K562 (cell line): ENCODE data around the gene SLFN14. TPM values are rescaled to one million over a fixed set of nuclear protein-coding genes. Genes with fewer than 3 reads are reported as not detected.

ENCODE experiments used
- ATAC-seq: fragments of 200-7000 bp; cut with Tn5 transposase; 3 replicates; pipeline ENCODE4 v1.9.1; 2020; ENCODE audit warnings: moderate library complexity
- BruUV-seq: library from RNA; stranded (reverse); fragments of 400-500 nt; replicated peaks from 2 replicates; lab custom pipeline; 2021; lab: Mats Ljungman, UMichigan
- CTCF ChIA-PET: fragments of 300-600 bp; formaldehyde crosslinking; extraction: SDS; loops from one replicate; lab custom pipeline; 2021; ENCODE audit warnings: low intra/inter-chr PET ratio; lab: Yijun Ruan, JAX
- POLR2A ChIA-PET: fragments of 300-600, 350-650 bp; sonication (Branson Sonifier 250); formaldehyde crosslinking; extraction: SDS; loops from one replicate; lab custom pipeline; 2021; ENCODE audit warnings: antibody characterized with exemption, inconsistent platforms; lab: Yijun Ruan, JAX
- DNase-seq, 4 experiments: peaks; one replicate each; pipeline versions ENCODE4 v3.0.0 to v3.0.0-alpha.2; 2011 to 2018; ENCODE audit warnings: low spot score in 3 of 4, mixed read lengths in 3 of 4; ENCODE audit errors: extremely low read depth in 1 of 4
- FAIRE-seq: peaks from 2 replicates; lab custom pipeline; 2011; peaks lifted over from hg19 to GRCh38; lab: Jason Lieb, UNC
- H2AFZ ChIP-seq: 2 replicates; pipeline ENCODE4 v1.6.0; 2011; ENCODE audit warnings: low read depth, low read length, control low read depth, inconsistent platforms
- H3K27ac ChIP-seq: fragments of 200-600 bp; 3 replicates; pipeline ENCODE4 v1.8.0; 2011; ENCODE audit warnings: low read depth, mild to moderate bottlenecking, control low read depth, inconsistent platforms, low read length, moderate library complexity, mixed read lengths; ENCODE audit errors: extremely low read depth
- H3K27me3 ChIP-seq, 2 experiments: fragments of 300-600 bp in 1 of 2; 2 replicates in 1 of 2; 3 replicates in 1 of 2; pipeline versions ENCODE4 v1.6.0 to v1.8.0; 2011; ENCODE audit warnings: inconsistent platforms in 2 of 2, low read length in 2 of 2, mild to moderate bottlenecking in 1 of 2, mixed read lengths in 1 of 2, moderate library complexity in 1 of 2; ENCODE audit not compliant: control insufficient read depth in 2 of 2, insufficient read depth in 2 of 2
- H3K36me3 ChIP-seq: fragments of 300-600 bp; 3 replicates; pipeline ENCODE4 v1.8.0; 2011; ENCODE audit warnings: mild to moderate bottlenecking, low read length, inconsistent platforms; ENCODE audit not compliant: control insufficient read depth, insufficient read depth
- H3K4me1 ChIP-seq, 2 experiments: fragments of 200-600 bp in 1 of 2; replicated peaks in 1 of 2; 2 replicates in 1 of 2; 3 replicates in 1 of 2; pipeline versions ENCODE4 v1.5.1 to v1.8.0; 2011; ENCODE audit warnings: inconsistent platforms in 2 of 2, low read length in 2 of 2, mild to moderate bottlenecking in 1 of 2, mixed read lengths in 1 of 2, moderate library complexity in 1 of 2; ENCODE audit not compliant: control insufficient read depth in 2 of 2, insufficient read depth in 2 of 2
- H3K4me2 ChIP-seq: 2 replicates; pipeline ENCODE4 v1.6.1; 2011; ENCODE audit warnings: low read length, control low read depth, inconsistent platforms, mixed read lengths; ENCODE audit not compliant: insufficient read depth
- H3K4me3 ChIP-seq: fragments of 200-600 bp; sonication (generic), shearing (Covaris generic); 2 replicates; pipeline ENCODE4 v1.5.1; 2016; ENCODE audit warnings: control low read depth, inconsistent platforms
- H3K79me2 ChIP-seq: fragments of 200-600 bp; 3 replicates; pipeline ENCODE4 v1.8.0; 2011; ENCODE audit warnings: low read length, inconsistent platforms; ENCODE audit not compliant: control insufficient read depth, insufficient read depth
- H3K9ac ChIP-seq, 2 experiments: 2 replicates each; pipeline versions ENCODE4 v1.6.0 to v1.6.1; 2011; ENCODE audit warnings: low read depth in 2 of 2, low read length in 2 of 2, control low read depth in 1 of 2, inconsistent platforms in 1 of 2, mild to moderate bottlenecking in 1 of 2, mixed read lengths in 1 of 2; ENCODE audit not compliant: insufficient read depth in 1 of 2
- H3K9me1 ChIP-seq: one replicate; pipeline ENCODE4 v1.6.0; 2011; ENCODE audit warnings: inconsistent platforms, mild to moderate bottlenecking, low read length, moderate library complexity; ENCODE audit not compliant: control insufficient read depth, insufficient read depth
- H3K9me3 ChIP-seq: replicated peaks from 2 replicates; pipeline ENCODE4 v1.5.1; 2011; ENCODE audit warnings: low read depth, low read length, inconsistent platforms; ENCODE audit not compliant: control insufficient read depth, insufficient read depth
- H4K20me1 ChIP-seq: replicated peaks from 2 replicates; pipeline ENCODE4 v1.6.1; 2011; ENCODE audit warnings: low read length, inconsistent platforms, mixed read lengths; ENCODE audit not compliant: control insufficient read depth, insufficient read depth
- CREBBP ChIP-seq: IDR thresholded peaks from one replicate; pipeline ENCODE4 v1.6.1; 2012; ENCODE audit warnings: low read depth, mild to moderate bottlenecking, control low read depth, inconsistent platforms, low read length
- NCOA4 ChIP-seq: fragments of 450-650 bp; IDR thresholded peaks from 2 replicates; pipeline ENCODE4 v1.6.1; 2018; ENCODE audit warnings: mild to moderate bottlenecking; ENCODE audit not compliant: partially characterized antibody
- RFX5 ChIP-seq: IDR thresholded peaks from 2 replicates; pipeline ENCODE4 v1.6.1; 2011; ENCODE audit warnings: low read depth, mild to moderate bottlenecking, improper control_type of control experiment, low read length
- ZNF518B ChIP-seq: fragments of 250-450 bp; sonication (Bioruptor Pico); IDR thresholded peaks from 2 replicates; pipeline ENCODE4 v1.5.0; 2021; ENCODE audit warnings: mild to moderate bottlenecking, moderate library complexity
- WGBS: fragments of 100-300 bp; shearing (Covaris generic); methylation state at CpG from one replicate; pipeline ENCODE4 v1.1.6; 2016; ENCODE audit warnings: low coverage, mixed read lengths; ENCODE audit not compliant: insufficient coverage; ENCODE audit errors: missing lambda C conversion rate; 5-methylcytosine and 5-hydroxymethylcytosine counted together
- in situ Hi-C: fragments of 300-500 bp; cut with MboI; formaldehyde crosslinking; loops from 4 replicates; pipeline ENCODE4 v1.15.0; 2018; ENCODE audit warnings: inconsistent platforms, mixed read lengths
- intact Hi-C: fragments of 100-400 bp; cut with micrococcal nuclease; formaldehyde crosslinking; loops from 2 replicates; pipeline ENCODE4 v1.14.2; 2022
- polyA plus RNA-seq, 8 experiments: library from polyadenylated mRNA; depleted of rRNA in 4 of 8; stranded (reverse) in 5 of 8; unstranded in 3 of 8; fragments of >200 nt; fragmentation: Nextera tagmentation in 2 of 8; fragmentation: Illumina TruSeq in 1 of 8; extraction: Ambion mirVana in 2 of 8; extraction: Trizol in 1 of 8; gene quantifications; 2 replicates each; pipeline versions ENCODE4 v1.2.1 to v1.2.3, GENCODE V29; 2011 to 2014; ENCODE audit warnings: inconsistent platforms in 1 of 8, missing spikeins in 1 of 8
- total RNA-seq, 7 experiments: library from RNA; depleted of rRNA in 6 of 7; stranded (reverse); fragments of >200 nt in 6 of 7; fragmentation: Illumina TruSeq in 2 of 7; extraction: Trizol in 2 of 7; gene quantifications; 2 replicates each; pipeline versions ENCODE4 v1.2.1 to v1.2.3, GENCODE V29; 2011 to 2021; ENCODE audit warnings: low replicate concordance in 1 of 7
- TF ChIP-seq, protein P1 (sequence below): IDR thresholded peaks from 2 replicates; pipeline ENCODE4 v1.6.1; 2011; ENCODE audit warnings: borderline replicate concordance, low read depth, mild to moderate bottlenecking, moderate library complexity, low read length; ENCODE audit not compliant: insufficient read depth, poor library complexity, severe bottlenecking
- TF ChIP-seq, protein P2 (sequence below), 2 experiments: fragments of 450-650 bp in 1 of 2; sonication (generic) in 1 of 2; formaldehyde crosslinking in 1 of 2; IDR thresholded peaks; 2 replicates each; pipeline versions ENCODE4 v1.7.1 to v1.9.0; 2016 to 2022; ENCODE audit warnings: inconsistent platforms in 1 of 2, mild to moderate bottlenecking in 1 of 2, missing genetic modification reagents in 1 of 2

The SLFN14 gene
- total and polyA plus RNA-seq, 9 of the 15 experiments (the other 6 are each of a cell fraction or from before 2014, with no cell fraction given) = 1.3 to 4.3 (median 3.1) TPM

GRCh38 chr17:35545150-35545549 is 15.5 kb downstream of the SLFN14 start:
- H3K79me2 ChIP-seq = no peaks in the 10 kb centered on the region
- ATAC-seq = no peak
- H4K20me1 ChIP-seq = no peaks in the 10 kb centered on the region
- no peak overlapping the region for H3K4me2 ChIP-seq
- in situ Hi-C loops (no loop called here), intact Hi-C loops (no loop called here)
- no peak for DNase-seq
- H3K27me3 ChIP-seq = no peaks in the 10 kb centered on the region
- no peak overlapping the region for H3K27ac ChIP-seq
- no TSS peak for BruUV-seq
- H2AFZ ChIP-seq = no peak overlapping the region
- H3K4me1 ChIP-seq = peaks cover 6 to 8% of the 10 kb centered on the region in 2 experiments; a peak in 3 of 5 replicates
- 30% methylated on average over 1 of the region's 1 CpG for WGBS
- CTCF ChIA-PET = no interaction called here
- POLR2A ChIA-PET = interaction anchor here (0.7 to 2.5 kb wide), 3 partner anchors 9 to 47 kb away, joined by 3 to 14 read pairs (median 4); partner anchors contain the start of gene SLFN14
- no peak overlapping the region for H3K9ac ChIP-seq
- no peak for FAIRE-seq
- H3K9me1 ChIP-seq = no peaks in the 10 kb centered on the region
- H3K9me3 ChIP-seq = no peaks in the 10 kb centered on the region
- no peaks in the 10 kb centered on the region; the same call in 2 of the 3 replicates for H3K36me3 ChIP-seq
- H3K4me3 ChIP-seq = no peak overlapping the region
- no peak for TF ChIP-seq ZNF518B (CRISPR knock-in tag)
- TF ChIP-seq, protein P1, sequence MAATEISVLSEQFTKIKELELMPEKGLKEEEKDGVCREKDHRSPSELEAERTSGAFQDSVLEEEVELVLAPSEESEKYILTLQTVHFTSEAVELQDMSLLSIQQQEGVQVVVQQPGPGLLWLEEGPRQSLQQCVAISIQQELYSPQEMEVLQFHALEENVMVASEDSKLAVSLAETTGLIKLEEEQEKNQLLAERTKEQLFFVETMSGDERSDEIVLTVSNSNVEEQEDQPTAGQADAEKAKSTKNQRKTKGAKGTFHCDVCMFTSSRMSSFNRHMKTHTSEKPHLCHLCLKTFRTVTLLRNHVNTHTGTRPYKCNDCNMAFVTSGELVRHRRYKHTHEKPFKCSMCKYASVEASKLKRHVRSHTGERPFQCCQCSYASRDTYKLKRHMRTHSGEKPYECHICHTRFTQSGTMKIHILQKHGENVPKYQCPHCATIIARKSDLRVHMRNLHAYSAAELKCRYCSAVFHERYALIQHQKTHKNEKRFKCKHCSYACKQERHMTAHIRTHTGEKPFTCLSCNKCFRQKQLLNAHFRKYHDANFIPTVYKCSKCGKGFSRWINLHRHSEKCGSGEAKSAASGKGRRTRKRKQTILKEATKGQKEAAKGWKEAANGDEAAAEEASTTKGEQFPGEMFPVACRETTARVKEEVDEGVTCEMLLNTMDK = no peak
- TF ChIP-seq CREBBP = no peak
- TF ChIP-seq, protein P2, sequence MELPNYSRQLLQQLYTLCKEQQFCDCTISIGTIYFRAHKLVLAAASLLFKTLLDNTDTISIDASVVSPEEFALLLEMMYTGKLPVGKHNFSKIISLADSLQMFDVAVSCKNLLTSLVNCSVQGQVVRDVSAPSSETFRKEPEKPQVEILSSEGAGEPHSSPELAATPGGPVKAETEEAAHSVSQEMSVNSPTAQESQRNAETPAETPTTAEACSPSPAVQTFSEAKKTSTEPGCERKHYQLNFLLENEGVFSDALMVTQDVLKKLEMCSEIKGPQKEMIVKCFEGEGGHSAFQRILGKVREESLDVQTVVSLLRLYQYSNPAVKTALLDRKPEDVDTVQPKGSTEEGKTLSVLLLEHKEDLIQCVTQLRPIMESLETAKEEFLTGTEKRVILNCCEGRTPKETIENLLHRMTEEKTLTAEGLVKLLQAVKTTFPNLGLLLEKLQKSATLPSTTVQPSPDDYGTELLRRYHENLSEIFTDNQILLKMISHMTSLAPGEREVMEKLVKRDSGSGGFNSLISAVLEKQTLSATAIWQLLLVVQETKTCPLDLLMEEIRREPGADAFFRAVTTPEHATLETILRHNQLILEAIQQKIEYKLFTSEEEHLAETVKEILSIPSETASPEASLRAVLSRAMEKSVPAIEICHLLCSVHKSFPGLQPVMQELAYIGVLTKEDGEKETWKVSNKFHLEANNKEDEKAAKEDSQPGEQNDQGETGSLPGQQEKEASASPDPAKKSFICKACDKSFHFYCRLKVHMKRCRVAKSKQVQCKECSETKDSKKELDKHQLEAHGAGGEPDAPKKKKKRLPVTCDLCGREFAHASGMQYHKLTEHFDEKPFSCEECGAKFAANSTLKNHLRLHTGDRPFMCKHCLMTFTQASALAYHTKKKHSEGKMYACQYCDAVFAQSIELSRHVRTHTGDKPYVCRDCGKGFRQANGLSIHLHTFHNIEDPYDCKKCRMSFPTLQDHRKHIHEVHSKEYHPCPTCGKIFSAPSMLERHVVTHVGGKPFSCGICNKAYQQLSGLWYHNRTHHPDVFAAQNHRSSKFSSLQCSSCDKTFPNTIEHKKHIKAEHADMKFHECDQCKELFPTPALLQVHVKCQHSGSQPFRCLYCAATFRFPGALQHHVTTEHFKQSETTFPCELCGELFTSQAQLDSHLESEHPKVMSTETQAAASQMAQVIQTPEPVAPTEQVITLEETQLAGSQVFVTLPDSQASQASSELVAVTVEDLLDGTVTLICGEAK (IDR thresholded peaks at IDR 0.05) = no peak
- TF ChIP-seq, protein P2 (CRISPR knock-in tag; IDR thresholded peaks at IDR 0.05) = no peak
- TF ChIP-seq RFX5 = no peak
- no peak for TF ChIP-seq NCOA4
